SJCRH30 (cell line): Measurements from ENCODE around the gene TGFBR2. TPM values are rescaled to one million over a fixed set of nuclear protein-coding genes. Genes with fewer than 3 reads are reported as not detected.

ENCODE experiments used
- DNase-seq, 2 experiments: peaks; one replicate each; pipeline ENCODE4 v3.0.0-alpha.2; 2015 to 2020
- H3K27ac ChIP-seq: fragments of 250-450 bp; sonication (Bioruptor Pico); 2 replicates; pipeline ENCODE4 v1.5.1; 2020; ENCODE audit warnings: mild to moderate bottlenecking, moderate library complexity
- H3K27me3 ChIP-seq: fragments of 250-450 bp; sonication (Bioruptor Pico); 2 replicates; pipeline ENCODE4 v1.5.1; 2020; ENCODE audit warnings: mild to moderate bottlenecking, moderate library complexity
- H3K36me3 ChIP-seq: fragments of 250-450 bp; sonication (Bioruptor Pico); 2 replicates; pipeline ENCODE4 v1.5.1; 2020; ENCODE audit warnings: mild to moderate bottlenecking, moderate library complexity
- H3K4me1 ChIP-seq: fragments of 250-450 bp; sonication (Bioruptor Pico); 2 replicates; pipeline ENCODE4 v1.5.1; 2020; ENCODE audit warnings: mild to moderate bottlenecking, moderate library complexity
- H3K4me3 ChIP-seq: fragments of 250-450 bp; sonication (Bioruptor Pico); 2 replicates; pipeline ENCODE4 v1.5.1; 2020; ENCODE audit warnings: mild to moderate bottlenecking, moderate library complexity
- H3K9me3 ChIP-seq: fragments of 250-450 bp; sonication (Bioruptor Pico); replicated peaks from 2 replicates; pipeline ENCODE4 v1.5.1; 2020; ENCODE audit warnings: mild to moderate bottlenecking, moderate library complexity
- total RNA-seq: library from RNA; depleted of rRNA; stranded (reverse); fragments of >200 nt; shearing (Covaris generic); gene quantifications from 2 replicates; pipeline ENCODE4 v1.2.3, GENCODE V29; 2014

The TGFBR2 gene
- total RNA-seq, 1 experiment from 2014 or later, result 17.8 TPM

GRCh38 chr3:30632521-30632920 is 26.1 kb downstream of the TGFBR2 start:
- Histone ChIP-seq H3K27ac (no peak overlapping the region), H3K4me1 (peaks cover 28% of the 10 kb centered on the region), H3K4me3 (no peak overlapping the region), H3K27me3 (no peaks in the 10 kb centered on the region), H3K36me3 (no peaks in the 10 kb centered on the region; the same call in 1 of the 2 replicates), H3K9me3 (no peaks in the 10 kb centered on the region)
- no peak for DNase-seq

GRCh38 chr3:30633718-30634117 is 27.3 kb downstream of the TGFBR2 start:
- Histone ChIP-seq H3K27ac (no peak overlapping the region), H3K9me3 (no peaks in the 10 kb centered on the region), H3K36me3 (no peaks in the 10 kb centered on the region; the same call in 1 of the 2 replicates), H3K4me1 (peaks cover 19% of the 10 kb centered on the region), H3K27me3 (no peaks in the 10 kb centered on the region), H3K4me3 (no peak overlapping the region)
- DNase-seq, result no peak

GRCh38 chr3:30634761-30635735 is 28.6 kb downstream of the TGFBR2 start:
- H3K27me3 ChIP-seq, result no peaks in the 10 kb centered on the region
- no peak for DNase-seq
- no peak overlapping the region for H3K27ac ChIP-seq
- H3K9me3 ChIP-seq, result no peaks in the 10 kb centered on the region
- no peaks in the 10 kb centered on the region; the same call in 1 of the 2 replicates for H3K36me3 ChIP-seq
- peaks cover 6% of the 10 kb centered on the region for H3K4me1 ChIP-seq
- H3K4me3 ChIP-seq, result no peak overlapping the region

- no peaks in the 10 kb centered on the region for H3K9me3 ChIP-seq
- no peaks in the 10 kb centered on the region; the same call in 1 of the 2 replicates for H3K36me3 ChIP-seq
- no peak for DNase-seq
- no peaks in the 10 kb centered on the region for H3K4me1 ChIP-seq
- no peaks in the 10 kb centered on the region for H3K27me3 ChIP-seq
- H3K4me3 ChIP-seq, result no peak overlapping the region
- no peak overlapping the region for H3K27ac ChIP-seq
These were observed 31.2 kb downstream of the TGFBR2 start for GRCh38 chr3:30637310-30638219.

- Histone ChIP-seq H3K4me1 (0 out of 2 replicates have a peak, but pooled peaks cover 4% of the 10 kb centered on the region), H3K4me3 (no peak overlapping the region), H3K27me3 (no peaks in the 10 kb centered on the region), H3K27ac (no peak overlapping the region), H3K9me3 (no peaks in the 10 kb centered on the region), H3K36me3 (no peaks in the 10 kb centered on the region; the same call in 1 of the 2 replicates)
- no peak for DNase-seq
These were observed 32.4 kb downstream of the TGFBR2 start for GRCh38 chr3:30638685-30639412.

- no peaks in the 10 kb centered on the region for H3K9me3 ChIP-seq
- H3K4me3 ChIP-seq, result no peak overlapping the region
- 0 out of 2 replicates have a peak, but pooled peaks cover 4% of the 10 kb centered on the region for H3K4me1 ChIP-seq
- H3K27me3 ChIP-seq, result no peaks in the 10 kb centered on the region
- no peak overlapping the region for H3K27ac ChIP-seq
- DNase-seq, result no peak
- H3K36me3 ChIP-seq, result no peaks in the 10 kb centered on the region; the same call in 1 of the 2 replicates
These were observed 33.5 kb downstream of the TGFBR2 start for GRCh38 chr3:30639937-30640336.

- Histone ChIP-seq H3K36me3 (peaks cover 3% of the 10 kb centered on the region; the same call in 1 of the 2 replicates), H3K9me3 (no peaks in the 10 kb centered on the region), H3K4me1 (0 out of 2 replicates have a peak, but pooled peaks cover 4% of the 10 kb centered on the region), H3K27ac (no peak overlapping the region), H3K4me3 (no peak overlapping the region), H3K27me3 (no peaks in the 10 kb centered on the region)
- no peak for DNase-seq
These were observed 34.5 kb downstream of the TGFBR2 start for GRCh38 chr3:30640851-30641250.

GRCh38 chr3:30641416-30642251 is 35.2 kb downstream of the TGFBR2 start:
- Histone ChIP-seq H3K4me3 (no peak overlapping the region), H3K4me1 (0 out of 2 replicates have a peak, but pooled peaks cover 4% of the 10 kb centered on the region), H3K9me3 (no peaks in the 10 kb centered on the region), H3K27me3 (no peaks in the 10 kb centered on the region), H3K36me3 (peaks cover 9% of the 10 kb centered on the region), H3K27ac (no peak overlapping the region)
- no peak for DNase-seq

- no peaks in the 10 kb centered on the region for H3K27me3 ChIP-seq
- no peak overlapping the region for H3K4me3 ChIP-seq
- H3K27ac ChIP-seq, result no peak overlapping the region
- 0 out of 2 replicates have a peak, but pooled peaks cover 4% of the 10 kb centered on the region for H3K4me1 ChIP-seq
- DNase-seq, result no peak
- peaks cover 11% of the 10 kb centered on the region for H3K36me3 ChIP-seq
- H3K9me3 ChIP-seq, result no peaks in the 10 kb centered on the region
These were observed 36.5 kb downstream of the TGFBR2 start for GRCh38 chr3:30642849-30643361.

GRCh38 chr3:30643763-30644462 is 37.5 kb downstream of the TGFBR2 start:
- peaks cover 11% of the 10 kb centered on the region for H3K36me3 ChIP-seq
- H3K4me1 ChIP-seq, result 0 out of 2 replicates have a peak, but pooled peaks cover 4% of the 10 kb centered on the region
- H3K27me3 ChIP-seq, result no peaks in the 10 kb centered on the region
- no peak overlapping the region for H3K4me3 ChIP-seq
- no peak for DNase-seq
- H3K9me3 ChIP-seq, result no peaks in the 10 kb centered on the region
- H3K27ac ChIP-seq, result no peak overlapping the region

GRCh38 chr3:30644615-30645014 is 38.2 kb downstream of the TGFBR2 start:
- Histone ChIP-seq H3K27me3 (no peaks in the 10 kb centered on the region), H3K9me3 (no peaks in the 10 kb centered on the region), H3K27ac (no peak overlapping the region), H3K4me1 (0 out of 2 replicates have a peak, but pooled peaks cover 4% of the 10 kb centered on the region), H3K4me3 (no peak overlapping the region), H3K36me3 (peaks cover 11% of the 10 kb centered on the region)
- DNase-seq, result no peak

- no peaks in the 10 kb centered on the region for H3K27me3 ChIP-seq
- peaks cover 11% of the 10 kb centered on the region for H3K36me3 ChIP-seq
- 0 out of 2 replicates have a peak, but pooled peaks cover 4% of the 10 kb centered on the region for H3K4me1 ChIP-seq
- DNase-seq, result no peak
- H3K27ac ChIP-seq, result no peak overlapping the region
- no peak overlapping the region for H3K4me3 ChIP-seq
- H3K9me3 ChIP-seq, result no peaks in the 10 kb centered on the region
These were observed 38.7 kb downstream of the TGFBR2 start for GRCh38 chr3:30645077-30645476.
